CD4-positive, alpha-beta T cell treated with Interleukin-1 beta for 1 hour (primary cell): ENCODE results near the gene RIPOR1.

Experiments
- DNase-seq, 2 donors: peaks; one replicate each; pipeline ENCODE4 v3.0.0-alpha.2; 2020 to 2022

The RIPOR1 gene

GRCh38 chr16:67539691-67540635 is 11.3 kb downstream of the RIPOR1 start:
- DNase-seq: no peak

GRCh38 chr16:67540756-67541155 is 12.1 kb downstream of the RIPOR1 start:
- no peak for DNase-seq

DNA sequence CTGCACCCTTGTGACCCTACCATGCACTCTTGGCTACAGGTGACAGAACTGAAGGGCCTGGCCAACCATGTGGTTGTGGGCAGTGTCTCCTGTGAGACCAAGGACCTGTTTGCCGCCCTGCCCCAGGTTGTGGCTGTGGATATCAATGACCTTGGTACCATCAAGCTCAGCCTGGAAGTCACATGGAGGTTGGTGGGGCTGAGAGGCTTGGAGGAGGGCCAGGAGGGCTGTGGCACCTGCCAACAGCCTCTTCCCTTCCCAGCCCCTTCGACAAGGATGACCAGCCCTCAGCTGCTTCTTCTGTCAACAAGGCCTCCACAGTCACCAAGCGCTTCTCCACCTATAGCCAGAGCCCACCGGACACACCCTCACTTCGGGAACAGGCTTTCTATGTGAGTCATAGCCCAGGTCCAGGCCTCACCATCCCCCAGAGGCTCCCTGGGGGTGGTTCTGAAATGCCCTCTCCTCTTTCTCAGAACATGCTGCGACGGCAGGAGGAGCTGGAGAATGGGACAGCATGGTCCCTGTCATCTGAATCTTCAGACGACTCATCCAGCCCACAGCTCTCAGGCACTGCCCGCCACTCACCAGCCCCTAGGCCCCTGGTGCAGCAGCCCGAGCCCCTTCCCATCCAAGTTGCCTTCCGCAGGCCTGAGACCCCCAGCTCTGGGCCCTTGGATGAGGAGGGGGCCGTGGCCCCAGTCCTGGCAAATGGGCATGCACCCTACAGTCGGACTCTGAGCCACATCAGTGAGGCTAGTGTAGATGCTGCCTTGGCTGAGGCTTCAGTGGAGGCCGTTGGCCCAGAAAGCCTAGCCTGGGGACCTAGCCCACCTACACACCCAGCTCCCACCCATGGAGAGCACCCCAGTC is 13.0 kb downstream of the RIPOR1 start:
- DNase-seq: no peak

DNA sequence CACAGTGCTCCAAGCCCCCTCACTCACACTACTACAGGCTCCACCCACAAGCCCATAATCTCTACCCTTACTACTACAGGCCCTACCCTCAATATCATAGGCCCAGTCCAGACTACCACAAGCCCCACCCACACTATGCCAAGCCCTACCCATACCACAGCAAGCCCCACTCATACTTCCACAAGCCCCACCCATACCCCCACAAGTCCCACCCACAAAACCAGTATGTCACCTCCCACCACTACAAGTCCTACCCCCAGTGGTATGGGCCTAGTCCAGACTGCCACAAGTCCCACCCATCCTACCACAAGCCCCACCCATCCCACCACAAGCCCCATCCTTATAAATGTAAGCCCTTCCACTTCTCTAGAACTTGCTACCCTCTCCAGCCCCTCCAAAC is 13.8 kb downstream of the RIPOR1 start:
- DNase-seq: peak; percentile 90 to 91

GRCh38 chr16:67543036-67543435 is 14.4 kb downstream of the RIPOR1 start:
- no peak for DNase-seq

DNA sequence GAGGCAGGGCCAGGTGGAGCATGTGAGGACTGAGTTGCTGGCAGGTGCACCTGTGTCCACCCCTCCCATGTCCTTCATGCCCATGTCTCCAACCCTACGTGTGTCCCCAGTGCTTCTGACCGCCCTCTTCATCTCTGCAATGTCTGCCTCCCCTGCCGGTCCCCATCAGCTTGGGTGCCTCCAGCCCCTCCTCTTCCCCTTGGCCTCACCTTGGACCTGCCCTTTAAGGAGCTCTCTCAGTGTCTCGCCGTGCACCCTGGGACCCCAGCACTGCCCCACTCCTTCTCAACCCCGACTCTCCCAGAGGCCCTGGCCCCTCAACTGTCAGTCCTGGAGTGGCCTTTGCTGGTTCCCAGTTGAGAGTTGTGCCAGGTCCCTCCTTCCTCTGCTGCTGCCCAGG is 15.0 kb downstream of the RIPOR1 start:
- no peak for DNase-seq

DNA sequence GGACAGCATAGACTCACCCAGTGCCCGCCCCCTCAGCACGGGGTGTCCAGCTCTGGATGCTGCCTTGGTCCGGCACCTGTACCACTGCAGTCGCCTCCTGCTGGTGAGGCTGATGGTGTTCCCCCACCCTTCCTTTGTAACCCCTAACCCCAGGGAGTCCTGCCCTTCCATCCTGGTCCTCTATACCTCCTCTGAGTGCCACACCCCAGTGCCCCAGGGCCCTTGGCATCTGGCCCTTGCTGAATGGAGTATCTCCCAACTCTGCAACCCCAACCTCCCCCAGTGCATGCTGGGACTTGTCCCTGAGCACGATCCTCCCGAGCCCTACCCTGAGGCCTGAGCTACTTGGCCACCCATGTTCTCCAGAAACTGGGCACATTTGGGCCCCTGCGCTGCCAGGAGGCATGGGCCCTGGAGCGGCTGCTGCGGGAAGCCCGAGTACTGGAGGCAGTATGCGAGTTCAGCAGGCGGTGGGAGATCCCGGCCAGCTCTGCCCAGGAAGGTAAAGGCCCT is 15.8 kb downstream of the RIPOR1 start:
- DNase-seq: no peak

- DNase-seq: no peak
Observed at GRCh38 chr16:67544844-67545664, 16.4 kb downstream of the RIPOR1 start.

- no peak for DNase-seq
Observed at GRCh38 chr16:67545665-67546024, 17.0 kb downstream of the RIPOR1 start.

DNA sequence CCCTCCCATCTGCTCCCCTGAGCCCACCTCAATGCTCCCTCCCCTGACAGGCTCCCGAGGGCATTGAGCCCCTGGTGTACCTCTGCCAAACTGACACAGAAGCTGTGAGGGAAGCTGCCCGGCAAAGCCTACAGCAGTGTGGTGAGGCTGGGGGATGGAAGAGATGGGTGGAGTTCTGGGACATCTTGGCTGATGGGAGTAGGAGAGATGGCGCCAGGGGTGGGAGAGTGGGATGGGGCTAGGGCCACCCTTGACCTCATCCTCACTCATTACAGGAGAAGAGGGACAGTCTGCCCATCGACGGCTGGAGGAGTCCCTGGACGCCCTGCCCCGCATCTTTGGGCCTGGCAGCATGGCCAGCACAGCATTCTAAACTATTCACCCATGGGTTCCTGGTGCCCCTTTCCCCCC is 17.5 kb downstream of the RIPOR1 start:
- no peak for DNase-seq

DNA sequence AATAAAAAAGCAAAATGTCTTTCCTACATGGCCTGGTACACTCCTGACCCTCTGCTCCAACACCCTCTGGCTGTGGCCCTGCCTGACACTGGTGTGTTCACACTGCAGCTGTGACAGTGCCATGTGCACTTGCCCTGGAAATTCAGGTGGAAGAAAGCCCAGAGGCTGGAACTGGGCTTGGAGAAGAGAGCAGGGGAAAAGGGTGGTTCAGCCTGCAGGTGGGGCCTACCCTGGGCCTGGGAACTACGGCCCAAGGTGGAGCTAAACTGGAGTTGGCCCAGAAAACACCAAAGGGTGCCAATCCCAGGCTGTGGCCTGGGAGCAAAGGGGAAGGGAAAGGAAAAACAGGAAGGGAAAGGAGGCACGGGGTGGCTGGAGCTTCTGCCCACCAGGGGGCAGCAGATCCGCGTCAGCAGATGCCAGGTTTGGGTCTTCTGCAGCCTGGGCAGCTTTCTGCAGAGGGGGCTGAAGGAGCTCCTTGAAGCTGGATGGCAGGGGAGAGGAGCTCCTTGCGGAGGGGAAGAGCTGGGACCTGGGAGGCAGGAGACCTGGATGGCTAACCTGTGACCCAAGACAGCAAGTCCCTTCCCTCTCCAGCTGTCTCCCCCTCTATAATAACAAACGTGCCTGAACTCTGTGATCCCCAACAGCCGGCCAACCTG is 18.3 kb downstream of the RIPOR1 start:
- DNase-seq: peak; percentile 73 to 75

- DNase-seq: peak; percentile 58 to 79
Observed at GRCh38 chr16:67547423-67548264, 19.0 kb downstream of the RIPOR1 start.

- DNase-seq: peak in 1 of 2 donors; percentile 31
Observed at GRCh38 chr16:67548265-67549126, 19.9 kb downstream of the RIPOR1 start.

- DNase-seq: no peak
Observed at GRCh38 chr16:67549240-67549639, 20.6 kb downstream of the RIPOR1 start.

- DNase-seq: no peak
Observed at GRCh38 chr16:67549936-67550335, 21.3 kb downstream of the RIPOR1 start.

DNA sequence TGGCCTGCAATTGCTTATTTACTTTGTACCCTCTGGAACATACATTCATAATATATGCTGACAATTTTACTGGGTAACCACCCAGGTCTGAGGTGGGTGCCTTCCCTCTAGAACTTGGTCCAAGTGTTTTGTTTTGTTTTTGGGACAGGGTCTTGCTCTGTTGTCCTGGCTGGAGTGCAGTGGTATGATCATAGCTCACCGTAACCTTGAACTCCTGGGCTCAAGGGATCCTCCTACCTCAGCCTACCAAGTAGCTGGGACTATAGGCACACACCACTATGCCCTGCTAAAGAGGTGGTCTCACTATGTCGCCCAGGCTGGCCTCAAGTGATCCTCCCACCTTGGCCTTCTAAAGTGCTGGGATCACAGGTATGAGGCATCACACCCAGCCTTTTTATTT is 22.5 kb downstream of the RIPOR1 start:
- DNase-seq: no peak

DNA sequence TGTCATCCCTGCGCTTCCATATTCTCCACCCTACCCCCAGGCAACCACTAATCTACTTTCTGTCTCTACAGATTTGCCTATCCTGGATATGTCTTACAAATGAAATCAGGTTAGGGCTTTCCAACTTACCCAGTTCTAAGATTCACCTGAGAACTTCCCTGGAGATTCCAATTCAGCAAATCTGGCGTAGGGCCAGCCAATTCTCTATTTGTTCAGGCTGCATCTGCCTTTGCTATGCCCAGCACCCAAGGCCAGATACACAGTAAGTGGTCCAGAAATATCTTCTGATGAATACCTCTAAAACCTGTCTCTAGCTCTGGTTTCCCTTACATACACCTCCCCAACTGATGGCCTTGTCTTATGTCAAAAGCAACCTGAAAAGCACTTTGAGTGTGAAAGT is 23.3 kb downstream of the RIPOR1 start:
- no peak for DNase-seq

- DNase-seq: no peak
Observed at GRCh38 chr16:67552476-67552875, 23.8 kb downstream of the RIPOR1 start.

- DNase-seq: peak in 1 of 2 donors; percentile 59
Observed at GRCh38 chr16:67555795-67556212, 27.2 kb downstream of the RIPOR1 start.

DNA sequence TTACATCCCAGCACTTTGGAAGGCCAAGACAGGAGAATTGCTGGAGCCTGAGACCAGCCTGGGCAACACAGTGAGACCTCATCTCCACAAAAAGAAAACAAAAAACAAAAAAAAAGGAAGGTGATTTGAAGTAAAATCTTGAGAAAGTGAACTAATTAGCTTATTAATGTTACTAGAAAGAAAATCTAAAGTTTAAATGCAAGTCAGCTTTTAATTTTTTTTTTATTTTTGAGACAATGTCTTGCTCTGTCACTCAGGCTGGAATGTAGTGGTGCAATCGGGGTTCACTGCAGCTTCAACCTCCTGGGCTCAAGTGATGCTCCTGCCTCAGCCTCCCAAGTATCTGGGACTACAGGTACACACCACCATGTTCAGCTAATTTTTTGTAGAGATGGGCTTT is 30.2 kb downstream of the RIPOR1 start:
- no peak for DNase-seq
